ENCODE measurements around the gene APIP. TPM values are rescaled to one million over a fixed set of nuclear protein-coding genes. Genes with fewer than 3 reads are reported as not detected.

APIP gene
- total RNA-seq, 1 experiment from 2014 or later, result 24.3 TPM

GRCh38 chr11:34840736-34841386 lies 75.3 kb downstream of the APIP start:
- no peaks in the 10 kb centered on the region for H3K36me3 Mint-ChIP-seq
- H3K4me3 Mint-ChIP-seq, result no peak overlapping the region
- ChIA-PET CTCF (interaction anchor here (0.7 to 1.3 kb wide), 3 partner anchors 10 to 255 kb away, joined by 3 read pairs; no protein-coding TSS in a partner anchor), POLR2A (no interaction called here)
- no peaks in the 10 kb centered on the region for H3K27me3 Mint-ChIP-seq (ENCODE audit: low read depth)
- ATAC-seq (peak; percentile 94), DNase-seq (ENCODE audit: low spot score) (peak; percentile 29)
- peaks cover 19% of the 10 kb centered on the region for H3K4me1 Mint-ChIP-seq
- TF ChIP-seq, protein P1, sequence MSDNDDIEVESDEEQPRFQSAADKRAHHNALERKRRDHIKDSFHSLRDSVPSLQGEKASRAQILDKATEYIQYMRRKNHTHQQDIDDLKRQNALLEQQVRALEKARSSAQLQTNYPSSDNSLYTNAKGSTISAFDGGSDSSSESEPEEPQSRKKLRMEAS (CRISPR knock-in tag; IDR thresholded peaks at IDR 0.05), result no peak
- TF ChIP-seq FOXJ3 (CRISPR knock-in tag; IDR thresholded peaks at IDR 0.05; ENCODE audit: borderline replicate concordance), result no peak
- no peak for TF ChIP-seq ZNF671 (CRISPR knock-in tag; IDR thresholded peaks at IDR 0.05)
- TF ChIP-seq, protein P2, sequence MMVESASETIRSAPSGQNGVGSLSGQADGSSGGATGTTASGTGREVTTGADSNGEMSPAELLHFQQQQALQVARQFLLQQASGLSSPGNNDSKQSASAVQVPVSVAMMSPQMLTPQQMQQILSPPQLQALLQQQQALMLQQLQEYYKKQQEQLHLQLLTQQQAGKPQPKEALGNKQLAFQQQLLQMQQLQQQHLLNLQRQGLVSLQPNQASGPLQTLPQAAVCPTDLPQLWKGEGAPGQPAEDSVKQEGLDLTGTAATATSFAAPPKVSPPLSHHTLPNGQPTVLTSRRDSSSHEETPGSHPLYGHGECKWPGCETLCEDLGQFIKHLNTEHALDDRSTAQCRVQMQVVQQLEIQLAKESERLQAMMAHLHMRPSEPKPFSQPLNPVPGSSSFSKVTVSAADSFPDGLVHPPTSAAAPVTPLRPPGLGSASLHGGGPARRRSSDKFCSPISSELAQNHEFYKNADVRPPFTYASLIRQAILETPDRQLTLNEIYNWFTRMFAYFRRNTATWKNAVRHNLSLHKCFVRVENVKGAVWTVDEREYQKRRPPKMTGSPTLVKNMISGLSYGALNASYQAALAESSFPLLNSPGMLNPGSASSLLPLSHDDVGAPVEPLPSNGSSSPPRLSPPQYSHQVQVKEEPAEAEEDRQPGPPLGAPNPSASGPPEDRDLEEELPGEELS (CRISPR knock-in tag; IDR thresholded peaks at IDR 0.05), result no peak
- no peak for TF ChIP-seq ZNF423 (CRISPR knock-in tag; IDR thresholded peaks at IDR 0.05)
- TF ChIP-seq ZNF219 (CRISPR knock-in tag; IDR thresholded peaks at IDR 0.05; ENCODE audit: borderline replicate concordance), result no peak
- TF ChIP-seq GRHL2 (CRISPR knock-in tag; IDR thresholded peaks at IDR 0.05; ENCODE audit: insufficient replicate concordance, severe bottlenecking), result no peak
- TF ChIP-seq TCF7 (CRISPR knock-in tag; IDR thresholded peaks at IDR 0.05; ENCODE audit: low read depth), result no peak
- TF ChIP-seq, protein P3, sequence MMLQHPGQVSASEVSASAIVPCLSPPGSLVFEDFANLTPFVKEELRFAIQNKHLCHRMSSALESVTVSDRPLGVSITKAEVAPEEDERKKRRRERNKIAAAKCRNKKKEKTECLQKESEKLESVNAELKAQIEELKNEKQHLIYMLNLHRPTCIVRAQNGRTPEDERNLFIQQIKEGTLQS (CRISPR knock-in tag; conservative IDR thresholded peaks at IDR 0.05), result no peak
- TF ChIP-seq, protein P4, sequence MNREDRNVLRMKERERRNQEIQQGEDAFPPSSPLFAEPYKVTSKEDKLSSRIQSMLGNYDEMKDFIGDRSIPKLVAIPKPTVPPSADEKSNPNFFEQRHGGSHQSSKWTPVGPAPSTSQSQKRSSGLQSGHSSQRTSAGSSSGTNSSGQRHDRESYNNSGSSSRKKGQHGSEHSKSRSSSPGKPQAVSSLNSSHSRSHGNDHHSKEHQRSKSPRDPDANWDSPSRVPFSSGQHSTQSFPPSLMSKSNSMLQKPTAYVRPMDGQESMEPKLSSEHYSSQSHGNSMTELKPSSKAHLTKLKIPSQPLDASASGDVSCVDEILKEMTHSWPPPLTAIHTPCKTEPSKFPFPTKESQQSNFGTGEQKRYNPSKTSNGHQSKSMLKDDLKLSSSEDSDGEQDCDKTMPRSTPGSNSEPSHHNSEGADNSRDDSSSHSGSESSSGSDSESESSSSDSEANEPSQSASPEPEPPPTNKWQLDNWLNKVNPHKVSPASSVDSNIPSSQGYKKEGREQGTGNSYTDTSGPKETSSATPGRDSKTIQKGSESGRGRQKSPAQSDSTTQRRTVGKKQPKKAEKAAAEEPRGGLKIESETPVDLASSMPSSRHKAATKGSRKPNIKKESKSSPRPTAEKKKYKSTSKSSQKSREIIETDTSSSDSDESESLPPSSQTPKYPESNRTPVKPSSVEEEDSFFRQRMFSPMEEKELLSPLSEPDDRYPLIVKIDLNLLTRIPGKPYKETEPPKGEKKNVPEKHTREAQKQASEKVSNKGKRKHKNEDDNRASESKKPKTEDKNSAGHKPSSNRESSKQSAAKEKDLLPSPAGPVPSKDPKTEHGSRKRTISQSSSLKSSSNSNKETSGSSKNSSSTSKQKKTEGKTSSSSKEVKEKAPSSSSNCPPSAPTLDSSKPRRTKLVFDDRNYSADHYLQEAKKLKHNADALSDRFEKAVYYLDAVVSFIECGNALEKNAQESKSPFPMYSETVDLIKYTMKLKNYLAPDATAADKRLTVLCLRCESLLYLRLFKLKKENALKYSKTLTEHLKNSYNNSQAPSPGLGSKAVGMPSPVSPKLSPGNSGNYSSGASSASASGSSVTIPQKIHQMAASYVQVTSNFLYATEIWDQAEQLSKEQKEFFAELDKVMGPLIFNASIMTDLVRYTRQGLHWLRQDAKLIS (CRISPR knock-in tag; IDR thresholded peaks at IDR 0.05; ENCODE audit: borderline replicate concordance), result no peak
- no peaks in the 10 kb centered on the region for H3K9me3 Mint-ChIP-seq
- H3K27ac Mint-ChIP-seq, result no peak overlapping the region

GRCh38 chr11:34839969-34840368 lies 76.2 kb downstream of the APIP start:
- Mint-ChIP-seq H3K4me1 (peaks cover 19% of the 10 kb centered on the region), H3K27ac (no peak overlapping the region), H3K9me3 (no peaks in the 10 kb centered on the region), H3K4me3 (no peak overlapping the region), H3K27me3 (ENCODE audit: low read depth) (no peaks in the 10 kb centered on the region), H3K36me3 (no peaks in the 10 kb centered on the region)
- ChIA-PET CTCF (interaction anchor here (1.1 to 1.3 kb wide), 2 partner anchors 10 to 48 kb away, joined by 3 read pairs; no protein-coding TSS in a partner anchor), POLR2A (no interaction called here)
- TF ChIP-seq GTF2I (CRISPR knock-in tag; conservative IDR thresholded peaks at IDR 0.05) (0 out of 2 replicates have a peak, but pooled peaks have one; percentile 16), ARID4B (CRISPR knock-in tag; IDR thresholded peaks at IDR 0.05; ENCODE audit: borderline replicate concordance) (no peak)
- no peak for DNase-seq (ENCODE audit: low spot score)
- ATAC-seq, result no peak
